Ecto neural progenitor cell (in vitro differentiated cells): ENCODE data around the gene NR4A3.
"Not testable (repeated sequence)": the region's sequence is repeated elsewhere in the genome, so short reads cannot be mapped to it uniquely, and the experiment has no call there.

ENCODE experiments used
- DNase-seq: peaks from one replicate; pipeline ENCODE4 v3.0.0-alpha.2; 2018; ENCODE audit warnings: low spot score

The NR4A3 gene

DNA sequence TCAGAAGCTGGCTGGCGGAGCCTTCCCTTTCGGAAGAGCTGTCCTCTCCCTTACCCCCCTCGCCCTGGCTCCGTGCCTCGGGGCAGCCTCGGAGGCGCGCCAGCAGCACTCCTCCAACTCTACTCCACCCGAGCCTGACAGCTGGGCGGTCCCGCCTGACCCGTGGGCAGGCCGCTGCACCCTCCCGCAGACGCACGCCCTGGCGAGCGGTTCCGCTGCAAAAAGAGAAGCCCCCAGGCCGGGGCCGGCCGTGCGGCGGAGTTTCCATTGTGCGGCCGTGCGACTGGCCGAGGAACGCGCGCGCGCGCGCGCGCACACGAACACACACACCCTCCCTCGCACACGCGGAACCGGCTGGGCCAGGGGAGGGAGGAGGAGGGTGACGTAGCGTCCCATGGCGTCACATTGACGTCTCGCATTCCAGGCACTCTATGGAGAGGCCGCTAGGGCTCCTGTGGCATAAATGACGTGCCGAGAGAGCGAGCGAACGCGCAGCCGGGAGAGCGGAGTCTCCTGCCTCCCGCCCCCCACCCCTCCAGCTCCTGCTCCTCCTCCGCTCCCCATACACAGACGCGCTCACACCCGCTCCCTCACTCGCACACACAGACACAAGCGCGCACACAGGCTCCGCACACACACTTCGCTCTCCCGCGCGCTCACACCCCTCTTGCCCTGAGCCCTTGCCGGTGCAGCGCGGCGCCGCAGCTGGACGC, at the start of gene NR4A3:
TSS of gene NR4A3 (plus strand) at position 490 of the 713 bp plus-strand sequence. CDS start 6,158 bp downstream, outside the sequence.
- DNase-seq = peak; percentile 93

DNA sequence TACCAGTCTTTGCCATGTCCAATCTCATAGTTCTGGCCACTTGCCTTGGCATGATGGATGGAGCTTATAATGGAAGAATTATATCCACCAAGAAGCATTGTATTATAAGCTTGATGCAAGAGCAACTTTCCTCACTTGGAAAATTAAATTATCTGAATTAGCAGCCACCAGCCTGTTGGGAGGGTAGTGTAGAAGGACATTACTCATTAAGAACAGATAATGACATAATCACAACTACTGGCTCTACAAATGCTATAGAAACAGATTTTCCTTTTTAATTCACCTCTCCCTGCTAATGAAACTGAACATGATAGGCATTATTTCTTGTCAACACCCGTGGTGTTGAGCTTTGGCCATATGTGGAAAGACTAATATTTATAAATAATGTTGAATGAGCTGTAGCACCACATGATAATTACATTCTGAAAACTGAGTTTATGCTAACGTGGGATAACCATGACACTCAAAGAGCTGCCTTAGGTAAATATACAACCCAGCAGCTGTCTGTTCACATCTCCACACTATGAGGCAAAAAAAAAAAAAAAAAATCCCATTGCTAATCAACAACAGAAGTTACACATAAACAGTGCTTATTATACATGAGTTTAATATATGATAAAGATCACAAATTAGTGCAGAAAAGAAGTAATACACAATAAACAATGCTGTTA, 48.1 kb upstream of the NR4A3 start:
- DNase-seq = no peak

DNA sequence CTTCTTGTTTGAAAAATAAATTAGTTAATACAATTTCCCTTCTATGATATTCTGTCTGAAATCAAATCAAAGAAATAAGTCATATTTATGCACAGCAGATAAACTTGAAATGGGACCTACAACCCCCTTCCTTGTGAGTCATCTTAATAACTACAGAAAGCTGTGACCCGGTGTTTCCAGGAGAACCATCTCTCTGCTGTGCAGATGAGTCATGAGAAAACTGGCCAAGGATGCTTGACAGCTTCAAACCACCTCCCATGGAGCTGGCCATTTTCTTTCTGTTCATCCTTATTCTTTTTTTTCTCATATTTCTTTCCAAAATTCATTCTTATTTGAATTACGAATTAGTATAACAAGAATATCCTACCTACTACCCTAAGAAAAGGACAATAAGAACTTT, 43.4 kb upstream of the NR4A3 start:
- DNase-seq = no peak

DNA sequence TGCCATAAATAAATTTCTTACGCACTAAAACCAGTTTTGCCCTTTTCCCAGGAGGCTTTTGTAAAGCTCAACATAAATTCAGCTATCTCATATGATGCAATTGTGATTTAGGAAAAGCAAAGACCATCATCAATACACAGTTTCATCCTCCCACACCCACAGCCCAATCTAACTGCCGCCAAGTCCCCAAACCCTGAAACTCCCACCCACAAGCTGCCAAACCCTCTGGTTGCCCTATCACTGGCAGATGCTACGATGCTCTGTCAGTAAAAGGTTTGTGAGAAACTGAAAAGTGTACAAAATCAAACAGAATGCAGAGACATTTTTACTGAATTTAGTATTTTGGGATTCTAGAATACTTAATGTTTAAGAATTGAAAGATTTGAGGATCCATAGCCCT, 42.8 kb upstream of the NR4A3 start:
- DNase-seq = no peak

DNA sequence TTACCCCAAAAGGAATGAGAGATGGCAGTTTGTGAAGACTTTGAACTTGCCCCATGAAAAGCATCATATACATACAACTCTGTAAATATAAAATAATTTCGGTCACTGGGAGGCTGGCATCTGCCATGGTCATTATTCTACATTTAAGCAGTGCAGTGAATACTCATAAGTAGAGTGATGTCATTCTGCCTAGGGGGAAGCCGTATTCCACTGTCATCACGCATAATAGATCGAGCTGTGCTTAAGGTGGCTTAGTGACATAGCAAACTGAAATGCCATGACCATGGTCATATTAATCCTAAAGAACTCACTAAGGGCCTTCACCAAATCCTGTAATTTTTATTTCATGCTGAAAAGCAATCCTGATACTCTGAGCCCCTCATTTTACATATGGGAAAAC, 42.4 kb upstream of the NR4A3 start:
- no peak for DNase-seq

DNA sequence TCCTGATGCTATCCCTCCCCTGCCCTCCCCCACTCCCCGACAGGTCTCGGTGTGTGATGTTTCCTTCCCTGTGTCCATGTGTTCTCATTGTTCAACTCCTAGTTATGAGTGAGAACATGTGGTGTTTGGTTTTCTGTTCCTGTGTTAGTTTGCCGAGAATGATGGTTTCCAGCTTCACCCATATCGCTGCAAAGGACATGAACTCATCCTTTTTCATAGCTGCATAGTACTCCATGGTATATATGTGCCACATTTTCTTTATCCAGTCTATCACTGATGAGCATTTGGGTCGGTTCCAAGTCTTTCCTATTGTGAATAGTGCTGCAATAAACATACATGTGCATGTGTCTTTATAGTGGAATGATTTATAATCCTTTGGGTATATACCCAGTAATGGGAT, 39.3 kb upstream of the NR4A3 start:
- DNase-seq = not testable (repeated sequence)

DNA sequence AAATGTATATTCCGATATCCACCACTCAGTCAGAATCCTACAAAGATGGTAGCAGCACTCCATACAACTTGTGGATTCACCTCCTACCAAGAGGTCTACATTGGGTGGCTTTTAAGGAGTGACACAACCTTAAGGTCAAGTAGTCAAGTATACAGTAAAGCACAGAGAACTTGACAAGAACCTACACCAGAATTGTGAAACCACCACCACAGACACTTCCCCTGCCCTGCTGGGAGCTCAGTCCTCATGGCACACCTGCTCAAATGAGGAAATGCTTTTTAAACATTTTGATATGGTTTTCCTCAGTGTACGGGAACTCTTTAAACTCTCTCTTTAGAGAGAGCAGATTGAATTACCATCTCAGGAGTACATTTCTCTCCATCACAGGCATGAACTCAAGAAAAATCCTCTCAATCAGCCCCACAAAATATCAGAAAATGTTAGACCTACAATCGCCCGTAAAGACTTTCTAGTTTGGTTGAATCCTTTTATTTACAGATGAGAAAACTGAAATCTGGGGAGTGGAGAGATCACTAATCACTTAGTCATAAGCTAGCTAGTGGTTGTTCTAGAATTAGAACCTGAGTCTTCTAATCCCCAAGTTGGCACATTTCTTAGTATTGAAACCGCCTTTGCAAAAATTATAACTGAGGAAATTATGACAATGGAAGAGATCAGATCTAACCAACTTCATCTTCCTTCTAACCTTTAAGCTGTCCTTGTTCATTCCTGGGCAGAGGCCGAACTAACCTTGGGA, 38.5 kb upstream of the NR4A3 start:
- no peak for DNase-seq

DNA sequence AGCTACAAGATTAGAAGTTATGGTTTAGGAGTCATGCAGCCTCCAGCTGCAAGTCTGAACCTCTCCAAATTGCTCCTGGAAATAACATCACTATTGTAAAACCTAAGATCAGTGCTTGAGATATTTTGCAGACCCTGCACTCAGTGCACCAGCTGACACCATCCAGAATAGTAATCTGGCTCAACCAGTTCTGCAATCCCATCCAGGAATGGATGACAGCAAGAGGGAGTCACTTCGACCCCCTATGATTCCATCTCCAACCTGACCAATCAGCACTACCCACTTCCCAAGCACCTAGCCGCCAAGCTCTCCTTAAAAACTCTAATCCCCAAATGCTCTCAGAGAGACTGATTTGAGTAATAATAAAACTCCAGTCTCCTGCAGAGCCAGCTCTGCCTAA, 37.9 kb upstream of the NR4A3 start:
- no peak for DNase-seq

DNA sequence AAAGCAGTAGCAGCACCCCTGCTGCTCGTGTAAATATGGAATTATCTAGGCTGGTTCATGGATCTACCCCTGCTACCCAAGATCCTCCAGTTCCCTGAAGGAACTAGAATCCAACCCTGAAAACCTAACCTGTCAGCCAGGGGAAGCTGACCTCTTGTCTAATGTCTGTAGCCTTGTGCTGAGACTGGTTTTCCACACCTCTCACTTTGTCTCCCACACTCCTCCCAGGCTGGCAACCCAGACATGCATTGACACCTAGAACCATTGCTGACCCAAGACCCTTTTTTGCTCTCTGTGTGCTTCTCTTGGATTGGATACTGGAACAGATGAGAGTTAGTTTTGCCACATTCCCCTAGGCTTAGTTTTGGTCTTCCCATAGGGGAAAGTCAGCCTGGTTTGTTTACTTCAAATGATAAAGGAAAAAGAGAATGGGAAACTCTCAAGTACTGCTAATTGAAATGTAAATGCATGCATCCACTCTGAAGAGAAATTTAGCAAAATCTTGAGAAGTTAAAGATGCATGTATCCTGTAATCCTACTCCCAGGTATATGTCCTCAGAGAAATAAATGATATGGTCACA, 36.6 kb upstream of the NR4A3 start:
- DNase-seq = no peak

DNA sequence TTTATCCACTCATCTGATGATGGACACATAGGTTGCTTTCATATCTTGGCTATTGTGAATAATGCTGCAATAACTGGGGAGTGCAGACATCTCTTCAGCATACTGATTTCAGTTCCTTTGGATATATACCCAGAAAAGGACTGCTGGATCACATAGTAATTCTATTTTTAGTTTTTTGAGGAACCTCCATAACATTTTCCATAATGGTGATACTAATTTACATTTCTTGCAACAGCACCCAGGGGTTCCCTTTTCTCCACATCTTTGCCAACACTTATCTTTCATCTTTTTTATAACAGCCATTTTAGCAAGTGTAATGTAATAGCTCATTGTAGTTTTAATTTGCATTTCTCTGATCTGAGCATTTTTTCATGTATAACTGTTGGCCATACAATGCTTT, 34.1 kb upstream of the NR4A3 start:
- DNase-seq = no peak

DNA sequence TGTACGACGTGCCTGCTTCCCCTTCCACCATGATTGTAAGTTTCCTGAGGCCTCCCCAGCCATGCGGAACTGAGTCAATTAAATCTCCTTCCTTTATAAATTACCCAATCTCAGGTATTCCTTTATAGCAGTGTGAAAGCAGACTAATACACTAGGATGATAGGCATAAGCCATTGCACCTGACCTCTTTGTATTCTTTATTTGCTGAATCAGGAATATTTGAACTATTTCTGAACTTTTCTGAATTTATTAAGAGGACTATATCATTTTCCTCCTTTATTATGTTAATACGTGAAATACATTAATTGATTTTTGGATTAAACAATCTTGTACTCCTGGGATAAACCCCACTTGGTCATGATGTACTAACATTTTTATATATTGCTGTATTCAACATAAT, 28.2 kb upstream of the NR4A3 start:
- no peak for DNase-seq

DNA sequence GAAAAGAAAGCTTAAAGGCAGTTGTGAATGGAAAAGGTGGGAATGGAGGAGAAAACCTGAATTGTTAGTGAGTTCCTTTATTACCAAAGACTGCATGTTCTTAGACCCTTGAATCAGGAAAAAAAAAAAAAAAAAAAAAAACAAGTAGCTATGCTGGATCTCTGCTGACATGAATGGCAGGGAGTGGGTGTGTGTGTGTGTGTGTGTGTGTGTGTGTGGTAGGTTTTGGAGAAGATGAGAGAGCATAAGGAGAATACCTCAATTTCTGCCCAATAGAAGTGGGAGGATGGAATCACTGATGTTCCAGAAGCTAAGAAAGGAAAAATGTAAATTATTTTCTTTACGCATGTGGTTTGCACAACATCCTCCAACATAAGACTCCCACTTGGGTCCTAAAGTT, 25.5 kb upstream of the NR4A3 start:
- DNase-seq = no peak

DNA sequence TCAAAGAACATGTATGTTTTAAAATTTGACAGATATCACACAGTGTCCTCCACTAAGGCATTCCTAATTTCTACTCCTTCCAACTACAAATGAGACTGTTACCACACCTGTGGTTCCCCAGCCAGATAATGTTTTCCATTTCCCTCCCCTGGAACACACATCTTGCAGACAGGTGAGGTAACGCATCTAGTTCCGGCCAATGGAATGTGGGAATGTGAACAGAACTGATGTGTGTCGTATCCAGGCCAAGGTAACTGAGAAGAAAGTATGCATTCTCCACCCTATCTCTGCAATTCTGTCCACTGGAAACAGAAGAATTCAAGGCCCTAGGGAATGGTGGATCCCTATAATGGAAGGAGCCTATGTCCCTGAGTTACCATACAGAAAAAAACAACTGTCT, 19.9 kb upstream of the NR4A3 start:
- no peak for DNase-seq

DNA sequence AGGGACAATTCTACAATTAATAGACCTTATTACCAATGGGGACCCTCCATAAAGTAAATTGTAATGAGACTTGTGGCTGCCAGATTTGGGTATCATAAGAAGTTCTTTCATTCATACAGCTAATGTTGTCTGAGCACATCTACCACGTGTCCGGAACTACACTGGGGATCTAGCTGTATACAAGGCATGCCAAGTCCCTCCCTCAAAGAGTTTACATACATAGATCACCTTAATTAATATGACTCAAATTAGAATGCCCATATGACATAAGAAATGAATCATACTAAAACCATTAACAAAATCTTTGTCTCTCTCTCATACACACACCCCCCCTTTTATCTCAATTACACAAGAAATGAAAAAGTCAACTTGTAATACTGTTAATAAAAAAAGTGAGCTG, 18.0 kb upstream of the NR4A3 start:
- no peak for DNase-seq

DNA sequence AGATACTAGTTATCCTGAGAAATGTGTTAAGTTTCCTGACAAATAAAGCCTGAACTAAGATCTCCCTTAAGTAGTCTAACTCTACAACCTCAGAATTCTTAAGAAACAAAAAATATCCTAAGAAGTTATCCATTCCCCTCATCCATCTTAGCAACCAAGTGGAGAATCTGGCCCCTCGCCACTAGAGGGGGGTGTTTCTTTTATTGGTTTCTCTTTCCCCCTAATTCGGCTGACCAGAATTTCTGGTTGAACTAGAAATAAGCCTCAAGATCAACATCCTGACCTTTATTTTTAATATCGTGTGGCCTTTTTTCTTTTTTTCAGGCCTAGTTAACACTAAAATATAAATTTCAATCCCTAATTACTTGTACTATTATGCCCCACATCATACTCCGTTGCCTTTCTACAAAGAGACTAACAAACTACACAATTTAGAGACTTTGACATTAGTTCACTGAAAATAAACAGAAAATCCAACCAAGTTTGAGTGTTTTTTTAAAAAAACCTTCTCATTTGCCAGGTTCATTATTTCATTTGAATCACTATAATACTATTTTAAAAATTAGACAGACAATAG, 14.3 kb upstream of the NR4A3 start:
- peak; percentile 60 for DNase-seq

DNA sequence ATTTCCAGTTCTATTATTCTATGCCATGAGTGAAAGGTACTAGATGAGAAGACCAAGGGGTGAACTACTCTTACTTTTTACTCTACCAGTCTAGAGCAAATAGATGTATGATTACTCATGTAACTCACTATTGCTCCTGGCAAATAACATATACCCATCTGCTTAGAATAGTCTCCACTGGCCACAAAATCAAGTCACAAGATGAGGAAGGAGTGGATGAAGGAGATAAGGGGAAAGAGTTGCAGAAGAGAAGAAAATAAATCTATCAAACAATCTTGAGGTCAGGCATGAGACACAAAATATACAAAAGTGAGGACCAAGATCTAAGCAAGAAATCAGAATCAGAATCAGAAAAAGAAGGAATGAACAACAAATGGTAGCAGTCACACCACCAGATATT, 13.7 kb upstream of the NR4A3 start:
- no peak for DNase-seq

DNA sequence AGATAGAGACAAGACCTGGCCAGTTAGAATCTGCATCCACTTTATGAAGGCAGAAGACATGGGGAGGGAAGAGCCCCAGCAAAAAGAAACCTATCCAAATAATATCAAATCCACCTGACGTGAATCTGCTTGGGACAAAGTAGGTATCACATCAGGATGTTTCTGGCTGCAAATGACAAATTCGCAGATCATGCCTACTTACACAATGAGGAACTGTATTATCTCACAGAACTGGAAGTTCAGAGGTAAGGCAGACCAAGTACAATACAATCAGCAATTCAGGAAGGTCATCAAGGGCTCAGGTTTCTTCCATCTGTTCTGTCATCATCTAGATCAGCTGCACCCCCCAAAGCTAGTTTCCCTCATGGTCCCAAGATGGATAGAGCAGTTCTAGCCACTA, 13.2 kb upstream of the NR4A3 start:
- no peak for DNase-seq

DNA sequence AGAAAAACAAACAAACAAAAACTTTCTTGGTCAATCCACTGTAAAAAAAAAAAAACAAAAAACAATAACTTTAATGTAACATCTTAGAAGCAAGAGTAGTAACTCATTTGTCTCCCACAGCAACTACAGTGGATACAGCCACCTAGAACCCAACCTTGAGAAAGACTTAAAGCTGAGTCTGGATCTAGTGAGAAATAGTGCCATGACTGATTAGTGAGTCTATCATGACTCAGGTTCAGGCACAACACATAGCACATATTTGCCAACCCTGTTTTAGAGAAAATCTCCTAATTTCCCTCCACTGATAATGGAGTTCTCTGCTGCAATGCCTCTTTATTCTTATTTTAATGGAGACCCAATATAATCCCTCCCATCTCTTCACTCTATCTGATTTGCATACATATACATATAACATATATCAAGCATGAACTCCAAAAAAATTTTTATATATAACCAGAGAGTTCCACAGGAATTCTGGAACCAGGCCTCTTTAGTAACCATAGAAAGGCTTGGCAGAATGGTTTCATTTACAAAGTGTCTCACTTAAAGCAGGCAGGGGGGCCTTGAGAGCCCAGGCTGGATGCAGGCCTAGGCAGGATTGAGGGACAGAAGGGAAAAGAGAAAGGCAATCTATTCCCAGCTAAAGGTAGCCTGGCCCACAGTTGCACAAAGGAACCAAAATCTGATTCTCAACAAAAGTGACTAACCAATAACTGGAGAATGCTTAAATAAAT, 11.9 kb upstream of the NR4A3 start:
- DNase-seq = no peak

DNA sequence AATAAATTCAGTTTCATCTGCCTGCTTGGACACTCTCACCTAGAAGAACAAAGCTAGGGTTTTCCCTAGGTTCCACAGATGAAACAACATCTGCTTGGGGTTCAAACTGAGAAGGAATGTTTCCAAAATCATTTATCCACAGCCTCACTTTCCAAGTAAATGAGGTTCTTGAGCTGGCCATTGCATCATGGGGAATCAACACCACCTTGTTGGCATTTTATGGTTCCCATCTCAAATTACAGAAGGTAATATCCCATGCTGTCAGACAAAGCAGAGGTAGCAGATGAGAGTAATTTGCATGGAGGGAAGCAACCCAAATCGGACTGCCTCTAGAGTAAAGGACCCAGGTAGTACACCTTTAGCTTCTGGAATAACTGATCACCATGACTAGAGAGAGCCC, 10.5 kb upstream of the NR4A3 start:
- DNase-seq = no peak

DNA sequence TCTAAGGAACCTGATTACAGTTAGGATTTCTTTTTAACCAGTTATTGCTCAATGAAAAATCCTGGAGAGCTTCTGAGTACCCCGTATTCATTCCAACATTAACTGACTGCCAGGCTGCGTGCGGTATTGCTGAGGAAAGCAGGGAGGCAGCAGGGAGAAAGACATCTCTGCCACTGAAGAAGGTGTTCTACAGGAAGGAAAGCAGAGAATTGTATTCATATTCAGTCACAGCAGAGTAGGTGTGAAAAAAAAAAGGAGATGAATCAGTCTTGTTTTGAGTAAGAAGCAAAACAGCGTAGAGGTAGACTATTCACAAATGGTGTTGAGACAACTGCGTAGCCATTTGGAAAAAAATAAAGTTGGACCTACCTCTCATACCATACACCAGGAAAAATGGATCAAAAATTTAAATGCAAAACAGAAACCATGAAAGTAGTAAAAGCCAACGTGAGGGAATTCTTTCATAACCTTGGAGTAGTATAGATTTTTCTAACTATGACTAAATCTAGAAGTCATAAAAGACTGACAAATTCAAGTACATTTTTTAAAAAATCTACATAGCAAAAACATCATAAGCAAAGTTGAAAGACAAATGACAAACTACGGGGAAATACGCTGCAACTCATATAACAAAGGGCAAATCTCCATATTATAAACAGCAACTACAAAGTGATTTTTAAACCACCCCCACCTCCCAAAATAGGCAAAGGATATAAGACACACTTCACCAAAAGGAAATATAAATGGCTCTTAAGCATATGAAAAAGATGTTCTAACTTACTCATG, 9.9 kb upstream of the NR4A3 start:
- no peak for DNase-seq

DNA sequence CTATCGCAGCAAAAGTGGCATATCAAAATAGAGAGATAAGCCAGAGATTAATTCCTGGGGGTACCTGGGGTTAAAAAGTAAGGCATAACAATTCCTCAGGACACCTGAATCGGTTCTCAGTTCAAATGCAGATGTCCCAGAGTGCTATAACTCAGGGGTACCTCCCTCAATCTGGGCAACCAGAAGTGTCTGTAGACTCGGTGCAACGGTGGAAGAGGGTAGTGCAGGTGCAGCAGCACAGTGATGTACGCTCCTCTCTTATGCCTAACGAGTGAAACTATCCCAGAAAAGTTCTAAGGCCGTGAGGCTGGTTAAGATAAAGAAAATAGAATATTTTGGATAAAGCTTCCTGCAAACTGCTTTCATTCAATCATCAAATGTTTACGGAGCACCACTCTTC, 7.9 kb upstream of the NR4A3 start:
- no peak for DNase-seq
